ENCODE measurements around the gene FBXL16.

GRCh38 chr16:670485-671352 is 34.9 kb downstream of the FBXL16 start:
- no peak for TF ChIP-seq CTCF (IDR thresholded peaks at IDR 0.05; ENCODE audit: low read length)
- no peak for TF ChIP-seq EZH2 (IDR thresholded peaks at IDR 0.05; ENCODE audit: borderline replicate concordance, low read length)

Measured in OCI-LY1 (cell line).